HEK293 (cell line): Measurements from ENCODE around the gene AIRE.
"Not testable (repeated sequence)": the region's sequence is repeated elsewhere in the genome, so short reads cannot be mapped to it uniquely, and the experiment has no call there.

Experiments used
- CTCF ChIA-PET: fragments of 350-600 bp; formaldehyde crosslinking; extraction: SDS; loops from one replicate; lab custom pipeline; 2021; ENCODE audit warnings: antibody characterized with exemption; lab: Yijun Ruan, JAX
- POLR2A ChIA-PET: fragments of 300-600 bp; formaldehyde crosslinking; extraction: SDS; loops from one replicate; lab custom pipeline; 2020; ENCODE audit warnings: antibody characterized with exemption, inconsistent platforms; lab: Yijun Ruan, JAX
- H3K27ac ChIP-seq: fragments of 200-500 bp; sonication (Bioruptor generic); 2 replicates; pipeline ENCODE4 v1.5.1; 2014; ENCODE audit warnings: low read depth, low read length, control low read depth, inconsistent platforms; ENCODE audit errors: extremely low read depth
- H3K36me3 ChIP-seq, 2 experiments: fragments of 200-500 bp in 1 of 2; sonication (Bioruptor generic) in 1 of 2; 1 replicate in 1 of 2; 2 replicates in 1 of 2; pipeline ENCODE4 v1.5.1; 2014 to 2017; ENCODE audit warnings: inconsistent platforms in 2 of 2, low read length in 2 of 2; ENCODE audit not compliant: control insufficient read depth in 2 of 2, insufficient read depth in 1 of 2
- H3K4me1 ChIP-seq: fragments of 200-500 bp; sonication (Bioruptor generic); 2 replicates; pipeline ENCODE4 v1.5.1; 2014; ENCODE audit warnings: mild to moderate bottlenecking, low read length, inconsistent platforms; ENCODE audit not compliant: control insufficient read depth, insufficient read depth
- H3K4me3 ChIP-seq: 2 replicates; pipeline ENCODE4 v1.5.1; 2011; ENCODE audit warnings: low read depth, mild to moderate bottlenecking, control low read depth, low read length, moderate library complexity
- H3K9me3 ChIP-seq: fragments of 200-500 bp; sonication (Bioruptor generic); 2 replicates; pipeline ENCODE4 v1.5.1; 2014; ENCODE audit warnings: low read depth, low read length, inconsistent platforms; ENCODE audit not compliant: control insufficient read depth, insufficient read depth
- MYNN ChIP-seq: fragments of 450-650 bp; formaldehyde crosslinking; IDR thresholded peaks from 2 replicates; pipeline ENCODE4 v1.5.1; 2016; ENCODE audit warnings: missing biosample characterization, missing genetic modification characterization, borderline replicate concordance
- OSR2 ChIP-seq: fragments of 450-650 bp; formaldehyde crosslinking; IDR thresholded peaks from 2 replicates; pipeline ENCODE4 v1.5.1; 2016; ENCODE audit warnings: missing biosample characterization, missing genetic modification characterization
- SP2 ChIP-seq: fragments of 450-650 bp; formaldehyde crosslinking; IDR thresholded peaks from 2 replicates; pipeline ENCODE4 v1.5.1; 2016; ENCODE audit warnings: missing biosample characterization, missing genetic modification characterization
- TSHZ1 ChIP-seq: fragments of 450-650 bp; formaldehyde crosslinking; IDR thresholded peaks from 2 replicates; pipeline ENCODE4 v1.5.1; 2016; ENCODE audit warnings: missing biosample characterization, missing genetic modification characterization, borderline replicate concordance
- ZBTB17 ChIP-seq: fragments of 450-650 bp; formaldehyde crosslinking; IDR thresholded peaks from 2 replicates; pipeline ENCODE4 v1.5.1; 2016; ENCODE audit warnings: missing biosample characterization, missing genetic modification characterization
- ZBTB44 ChIP-seq: fragments of 450-650 bp; IDR thresholded peaks from 2 replicates; pipeline ENCODE4 v1.5.1; 2018; ENCODE audit warnings: missing biosample characterization, mild to moderate bottlenecking, missing genetic modification characterization
- ZFHX2 ChIP-seq: fragments of 450-650 bp; formaldehyde crosslinking; conservative IDR thresholded peaks from 2 replicates; pipeline ENCODE4 v1.5.1; 2016; ENCODE audit warnings: missing biosample characterization, missing genetic modification characterization
- ZIC2 ChIP-seq: fragments of 450-650 bp; formaldehyde crosslinking; IDR thresholded peaks from 2 replicates; pipeline ENCODE4 v1.5.1; 2016; ENCODE audit warnings: missing biosample characterization, missing genetic modification characterization
- ZNF121 ChIP-seq: fragments of 450-650 bp; formaldehyde crosslinking; IDR thresholded peaks from 2 replicates; pipeline ENCODE4 v1.5.1; 2016; ENCODE audit warnings: missing biosample characterization, missing genetic modification characterization
- ZNF202 ChIP-seq: fragments of 450-650 bp; formaldehyde crosslinking; IDR thresholded peaks from 2 replicates; pipeline ENCODE4 v1.5.1; 2016; ENCODE audit warnings: missing biosample characterization, missing genetic modification characterization, borderline replicate concordance
- ZNF274 ChIP-seq, 2 experiments: fragments of 200-500 bp in 1 of 2; fragments of 450-650 bp in 1 of 2; sonication (Bioruptor generic) in 1 of 2; formaldehyde crosslinking in 1 of 2; IDR thresholded peaks; 2 replicates each; pipeline versions ENCODE4 v1.5.1 to v1.6.1; 2014 to 2016; ENCODE audit warnings: borderline replicate concordance in 1 of 2, inconsistent platforms in 1 of 2, low read length in 1 of 2, missing biosample characterization in 1 of 2, missing genetic modification characterization in 1 of 2
- ZNF311 ChIP-seq: fragments of 450-650 bp; formaldehyde crosslinking; IDR thresholded peaks from 2 replicates; pipeline ENCODE4 v1.5.1; 2017; ENCODE audit warnings: missing biosample characterization, missing genetic modification characterization, borderline replicate concordance
- ZNF350 ChIP-seq: fragments of 450-650 bp; formaldehyde crosslinking; IDR thresholded peaks from 2 replicates; pipeline ENCODE4 v1.5.0; 2017; ENCODE audit warnings: missing biosample characterization, mild to moderate bottlenecking, missing genetic modification characterization
- ZNF362 ChIP-seq: fragments of 450-650 bp; formaldehyde crosslinking; IDR thresholded peaks from 2 replicates; pipeline ENCODE4 v1.5.1; 2016; ENCODE audit warnings: missing biosample characterization, missing genetic modification characterization
- ZNF391 ChIP-seq: fragments of 450-650 bp; formaldehyde crosslinking; IDR thresholded peaks from 2 replicates; pipeline ENCODE4 v1.5.1; 2016; ENCODE audit warnings: low read depth, missing biosample characterization, missing genetic modification characterization, borderline replicate concordance
- ZNF423 ChIP-seq: fragments of 450-650 bp; formaldehyde crosslinking; IDR thresholded peaks from 2 replicates; pipeline ENCODE4 v1.5.1; 2016; ENCODE audit warnings: missing biosample characterization, missing genetic modification characterization
- ZNF449 ChIP-seq: fragments of 450-650 bp; formaldehyde crosslinking; IDR thresholded peaks from 2 replicates; pipeline ENCODE4 v1.5.1; 2017; ENCODE audit warnings: missing biosample characterization, mild to moderate bottlenecking, missing genetic modification characterization, moderate library complexity
- ZNF560 ChIP-seq: fragments of 450-650 bp; formaldehyde crosslinking; IDR thresholded peaks from 2 replicates; pipeline ENCODE4 v1.5.1; 2017; ENCODE audit warnings: missing biosample characterization, missing genetic modification characterization, borderline replicate concordance
- ZNF600 ChIP-seq: fragments of 450-650 bp; formaldehyde crosslinking; IDR thresholded peaks from 2 replicates; pipeline ENCODE4 v1.5.1; 2016; ENCODE audit warnings: missing biosample characterization, missing genetic modification characterization
- ZNF664 ChIP-seq: fragments of 450-650 bp; formaldehyde crosslinking; IDR thresholded peaks from 2 replicates; pipeline ENCODE4 v1.5.1; 2016; ENCODE audit warnings: missing biosample characterization, missing genetic modification characterization
- ZNF677 ChIP-seq: fragments of 450-650 bp; IDR thresholded peaks from 2 replicates; pipeline ENCODE4 v1.5.0; 2018; ENCODE audit warnings: missing biosample characterization, mild to moderate bottlenecking, missing genetic modification characterization, moderate library complexity
- ZSCAN30 ChIP-seq: fragments of 450-650 bp; IDR thresholded peaks from 2 replicates; pipeline ENCODE4 v1.5.1; 2018; ENCODE audit warnings: missing biosample characterization, mild to moderate bottlenecking, missing genetic modification characterization, moderate library complexity

Gene AIRE

GRCh38 chr21:44301961-44302406, 16.3 kb downstream of the AIRE start (continued):
- TF ChIP-seq ZNF362 (tag by site-specific recombination) (no peak), ZBTB44 (0 out of 2 replicates have a peak, but pooled peaks have one; percentile 45), ZIC2 (tag by site-specific recombination) (0 out of 2 replicates have a peak, but pooled peaks have one; percentile 5), ZNF600 (peak; percentile 45), MYNN (tag by site-specific recombination) (no peak)
- TF ChIP-seq, all 188 proteins: peak for 6

- 0 out of 2 replicates have a peak, but pooled peaks have one; percentile 12 for TF ChIP-seq ZNF600
- TF ChIP-seq ZNF121 (tag by site-specific recombination), result 0 out of 2 replicates have a peak, but pooled peaks have one; percentile 34
- TF ChIP-seq, all 188 proteins: peak for 2; not testable (repeated sequence) for 186
- not testable (repeated sequence) for H3K4me3 ChIP-seq, H3K4me1 ChIP-seq, H3K27ac ChIP-seq, H3K9me3 ChIP-seq
- CTCF ChIA-PET, result interaction anchor here (0.6 to 3.0 kb wide), 4 partner anchors 12 to 187 kb away, joined by 3 to 9 read pairs (median 4); no protein-coding TSS in a partner anchor
- POLR2A ChIA-PET, result interaction anchor here (1.0 kb wide), 1 partner anchor 31 kb away, joined by 3 read pairs; no protein-coding TSS in a partner anchor
- H3K36me3 ChIP-seq, result peaks cover 0 to 14% of the 10 kb centered on the region in 2 experiments; a peak in 1 of 3 replicates
Observed at GRCh38 chr21:44302573-44303401, 17.1 kb downstream of the AIRE start.

- ChIA-PET POLR2A (interaction anchor here (1.0 kb wide), 1 partner anchor 30 kb away, joined by 3 read pairs; no protein-coding TSS in a partner anchor), CTCF (interaction anchor here (3.0 kb wide), 1 partner anchor 35 kb away, joined by 9 read pairs; no protein-coding TSS in a partner anchor)
- Histone ChIP-seq H3K4me3 (no peak overlapping the region), H3K4me1 (peaks cover 8% of the 10 kb centered on the region; the same call in 1 of the 2 replicates), H3K27ac (no peak overlapping the region), H3K9me3 (no peaks in the 10 kb centered on the region), H3K36me3 (peaks cover 0 to 19% of the 10 kb centered on the region in 2 experiments; a peak in 1 of 3 replicates)
- TF ChIP-seq ZFHX2 (tag by site-specific recombination), result no peak
- no peak for TF ChIP-seq ZNF274 (IDR thresholded peaks at IDR 0.05; ENCODE audit: low read length)
- TF ChIP-seq ZNF274 (tag by site-specific recombination; IDR thresholded peaks at IDR 0.05; ENCODE audit: borderline replicate concordance), result no peak
- TF ChIP-seq ZNF449 (tag by site-specific recombination), result no peak
- no peak for TF ChIP-seq ZNF677 (tag by site-specific recombination)
- TF ChIP-seq ZNF423, result no peak
- TF ChIP-seq ZNF560 (tag by site-specific recombination), result no peak
- no peak for TF ChIP-seq TSHZ1 (tag by site-specific recombination)
- no peak for TF ChIP-seq ZNF202 (tag by site-specific recombination)
- no peak for TF ChIP-seq ZNF664
- TF ChIP-seq ZNF350 (tag by site-specific recombination), result no peak
- no peak for TF ChIP-seq SP2
- no peak for TF ChIP-seq OSR2
- no peak for TF ChIP-seq ZNF121 (tag by site-specific recombination)
- no peak for TF ChIP-seq ZSCAN30 (tag by site-specific recombination)
- TF ChIP-seq ZNF391, result no peak
- no peak for TF ChIP-seq ZNF311 (tag by site-specific recombination)
- no peak for TF ChIP-seq ZBTB17 (tag by site-specific recombination)
Observed at GRCh38 chr21:44303490-44303981, 17.9 kb downstream of the AIRE start.
